Measurements from ENCODE around the gene ASB15.

ASB15 gene

GRCh38 chr7:123673752-123674398 is 72.3 kb downstream of the ASB15 start:
- Mint-ChIP-seq H3K36me3 (ENCODE audit: low read depth) (peaks cover 3% of the 10 kb centered on the region), H3K27ac (no peak overlapping the region), H3K27me3 (no peaks in the 10 kb centered on the region), H3K9me3 (no peaks in the 10 kb centered on the region), H3K4me1 (ENCODE audit: low read depth) (no peaks in the 10 kb centered on the region), H3K4me3 (no peak overlapping the region)
- intact Hi-C loops (cut with micrococcal nuclease), result no loop called here

- Mint-ChIP-seq H3K4me1 (ENCODE audit: low read depth) (no peaks in the 10 kb centered on the region), H3K9me3 (no peaks in the 10 kb centered on the region), H3K27me3 (no peaks in the 10 kb centered on the region), H3K36me3 (ENCODE audit: low read depth) (peaks cover 8% of the 10 kb centered on the region), H3K27ac (no peak overlapping the region), H3K4me3 (no peak overlapping the region)
- intact Hi-C loops (cut with micrococcal nuclease), result no loop called here
These were observed 73.0 kb downstream of the ASB15 start for GRCh38 chr7:123674399-123675180.

- H3K36me3 Mint-ChIP-seq (ENCODE audit: low read depth), result peaks cover 8% of the 10 kb centered on the region
- no peaks in the 10 kb centered on the region for H3K27me3 Mint-ChIP-seq
- H3K4me3 Mint-ChIP-seq, result no peak overlapping the region
- H3K4me1 Mint-ChIP-seq (ENCODE audit: low read depth), result no peaks in the 10 kb centered on the region
- no peak overlapping the region for H3K27ac Mint-ChIP-seq
- no peaks in the 10 kb centered on the region for H3K9me3 Mint-ChIP-seq
- intact Hi-C loops (cut with micrococcal nuclease), result no loop called here
These were observed 73.5 kb downstream of the ASB15 start for GRCh38 chr7:123675181-123675473.

GRCh38 chr7:123677061-123677715 is 75.6 kb downstream of the ASB15 start:
- H3K36me3 Mint-ChIP-seq (ENCODE audit: low read depth), result peaks cover 8% of the 10 kb centered on the region
- intact Hi-C loops (cut with micrococcal nuclease), result no loop called here
- H3K9me3 Mint-ChIP-seq, result no peaks in the 10 kb centered on the region
- no peaks in the 10 kb centered on the region for H3K4me1 Mint-ChIP-seq (ENCODE audit: low read depth)
- no peaks in the 10 kb centered on the region for H3K27me3 Mint-ChIP-seq
- H3K27ac Mint-ChIP-seq, result no peak overlapping the region
- no peak overlapping the region for H3K4me3 Mint-ChIP-seq

- peaks cover 21% of the 10 kb centered on the region for H3K36me3 Mint-ChIP-seq (ENCODE audit: low read depth)
- no peaks in the 10 kb centered on the region for H3K4me1 Mint-ChIP-seq (ENCODE audit: low read depth)
- no peak overlapping the region for H3K4me3 Mint-ChIP-seq
- no peak overlapping the region for H3K27ac Mint-ChIP-seq
- H3K27me3 Mint-ChIP-seq, result no peaks in the 10 kb centered on the region
- H3K9me3 Mint-ChIP-seq, result no peaks in the 10 kb centered on the region
- intact Hi-C loops (cut with micrococcal nuclease), result loop anchor here (10.0 kb wide), 1 partner anchor 185 kb away; no protein-coding TSS in a partner anchor
These were observed 78.0 kb downstream of the ASB15 start for GRCh38 chr7:123679614-123680013.

- peaks cover 30% of the 10 kb centered on the region for H3K36me3 Mint-ChIP-seq (ENCODE audit: low read depth)
- intact Hi-C loops (cut with micrococcal nuclease), result loop anchor here (10.0 kb wide), 1 partner anchor 186 kb away; no protein-coding TSS in a partner anchor
- H3K9me3 Mint-ChIP-seq, result no peaks in the 10 kb centered on the region
These were observed 79.0 kb downstream of the ASB15 start for GRCh38 chr7:123680580-123680979.

GRCh38 chr7:123681561-123681960 is 79.9 kb downstream of the ASB15 start:
- H3K4me3 Mint-ChIP-seq, result no peak overlapping the region
- H3K36me3 Mint-ChIP-seq (ENCODE audit: low read depth), result peaks cover 30% of the 10 kb centered on the region
- no peak overlapping the region for H3K27ac Mint-ChIP-seq
- peaks cover 6% of the 10 kb centered on the region for H3K4me1 Mint-ChIP-seq (ENCODE audit: low read depth)
- H3K9me3 Mint-ChIP-seq, result no peaks in the 10 kb centered on the region
- no peaks in the 10 kb centered on the region for H3K27me3 Mint-ChIP-seq
- intact Hi-C loops (cut with micrococcal nuclease), result loop anchor here (10.0 kb wide), 1 partner anchor 187 kb away; no protein-coding TSS in a partner anchor

More at GRCh38 chr7:123680580-123680979, 79.0 kb downstream of the ASB15 start:
- Mint-ChIP-seq H3K27ac (no peak overlapping the region), H3K27me3 (no peaks in the 10 kb centered on the region), H3K4me3 (no peak overlapping the region), H3K4me1 (ENCODE audit: low read depth) (peaks cover 6% of the 10 kb centered on the region)

- Mint-ChIP-seq H3K9me3 (no peaks in the 10 kb centered on the region), H3K4me1 (ENCODE audit: low read depth) (peaks cover 6% of the 10 kb centered on the region), H3K4me3 (no peak overlapping the region), H3K27me3 (no peaks in the 10 kb centered on the region), H3K27ac (no peak overlapping the region), H3K36me3 (ENCODE audit: low read depth) (peaks cover 41% of the 10 kb centered on the region)
- intact Hi-C loops (cut with micrococcal nuclease), result loop anchor here (2.0 to 10.0 kb wide), 3 partner anchors 182 to 190 kb away; no protein-coding TSS in a partner anchor
These were observed 81.1 kb downstream of the ASB15 start for GRCh38 chr7:123682690-123683089.

- peaks cover 57% of the 10 kb centered on the region for H3K36me3 Mint-ChIP-seq (ENCODE audit: low read depth)
- no peaks in the 10 kb centered on the region for H3K27me3 Mint-ChIP-seq
- H3K27ac Mint-ChIP-seq, result no peak overlapping the region
- intact Hi-C loops (cut with micrococcal nuclease), result loop anchor here (10.0 kb wide), 1 partner anchor 192 kb away; no protein-coding TSS in a partner anchor
- H3K4me1 Mint-ChIP-seq (ENCODE audit: low read depth), result peaks cover 6% of the 10 kb centered on the region
- H3K9me3 Mint-ChIP-seq, result no peaks in the 10 kb centered on the region
- no peak overlapping the region for H3K4me3 Mint-ChIP-seq
These were observed 85.5 kb downstream of the ASB15 start for GRCh38 chr7:123687161-123687560.

- H3K27ac Mint-ChIP-seq, result no peak overlapping the region
- H3K9me3 Mint-ChIP-seq, result no peaks in the 10 kb centered on the region
- intact Hi-C loops (cut with micrococcal nuclease), result loop anchor here (10.0 kb wide), 1 partner anchor 193 kb away; no protein-coding TSS in a partner anchor
- H3K36me3 Mint-ChIP-seq (ENCODE audit: low read depth), result peaks cover 62% of the 10 kb centered on the region
- peaks cover 6% of the 10 kb centered on the region for H3K4me1 Mint-ChIP-seq (ENCODE audit: low read depth)
- no peak overlapping the region for H3K4me3 Mint-ChIP-seq
- no peaks in the 10 kb centered on the region for H3K27me3 Mint-ChIP-seq
These were observed 86.1 kb downstream of the ASB15 start for GRCh38 chr7:123687727-123688126.

Measured in dendritic cell treated with granulocyte-macrophage colony-stimulating factor and Interleukin-4, amounts not matched to agents 40 ng/mL and 50 ng/mL, for 4 days (primary cell).